A549 (cell line): Measurements from ENCODE around the gene SLCO4A1. TPM values are rescaled to one million over a fixed set of nuclear protein-coding genes. Genes with fewer than 3 reads are reported as not detected.

Experiments used
- ATAC-seq, 2 experiments: fragments of 200-7000 bp in 1 of 2; fragments of >200 bp in 1 of 2; cut with Nextera tagmentation in 1 of 2; cut with Tn5 transposase in 1 of 2; 3 replicates each; pipeline versions ENCODE4 v1.8.0 to v1.9.1; 2018 to 2020; ENCODE audit warnings: mild to moderate bottlenecking in 1 of 2, moderate library complexity in 1 of 2
- CTCF ChIA-PET: fragments of 300-600 bp; sonication (Branson Sonifier 250); formaldehyde crosslinking; extraction: SDS; loops from one replicate; lab custom pipeline; 2021; ENCODE audit warnings: antibody characterized with exemption, inconsistent platforms; lab: Yijun Ruan, JAX
- POLR2A ChIA-PET: fragments of 350-600 bp; formaldehyde crosslinking; extraction: SDS; loops from one replicate; lab custom pipeline; 2021; ENCODE audit warnings: antibody characterized with exemption, inconsistent platforms; lab: Yijun Ruan, JAX
- DNase-seq, 2 experiments: peaks; one replicate each; pipeline versions ENCODE4 v3.0.0 to v3.0.0-alpha.2; 2011 to 2016; ENCODE audit warnings: low read depth in 1 of 2, low spot score in 1 of 2
- FAIRE-seq: peaks from 2 replicates; lab custom pipeline; 2011; peaks lifted over from hg19 to GRCh38; lab: Jason Lieb, UNC
- H3K27ac ChIP-seq, 2 experiments: fragments of >200 bp; sonication (Bioruptor Twin); formaldehyde crosslinking; 3 replicates each; pipeline ENCODE4 v1.5.1; 2016 to 2017
- H3K4me1 ChIP-seq: fragments of >200 bp; sonication (Bioruptor Twin); formaldehyde crosslinking; 3 replicates; pipeline ENCODE4 v1.6.1; 2016
- H3K4me2 ChIP-seq: fragments of >200 bp; sonication (Bioruptor Twin); formaldehyde crosslinking; 3 replicates; pipeline ENCODE4 v1.6.1; 2016
- H3K4me3 ChIP-seq: fragments of >200 bp; sonication (Bioruptor Twin); formaldehyde crosslinking; 3 replicates; pipeline ENCODE4 v1.5.1; 2016
- H3K9me3 ChIP-seq: fragments of >200 bp; sonication (Bioruptor Twin); formaldehyde crosslinking; 3 replicates; pipeline ENCODE4 v1.6.1; 2016
- CBX8 ChIP-seq: fragments of 200-600 bp; sonication (generic); IDR thresholded peaks from 2 replicates; pipeline ENCODE4 v1.6.1; 2016
- CHD4 ChIP-seq: fragments of 200-600 bp; sonication (generic); IDR thresholded peaks from 2 replicates; pipeline ENCODE4 v1.6.1; 2016; ENCODE audit warnings: antibody characterized with exemption, mild to moderate bottlenecking, borderline replicate concordance
- CTCF ChIP-seq: fragments of >200 bp; sonication (Bioruptor Twin); formaldehyde crosslinking; IDR thresholded peaks from 3 replicates; pipeline ENCODE4 v1.5.1; 2016
- EHF ChIP-seq: fragments of 250-450 bp; sonication (Bioruptor Pico); IDR thresholded peaks from 2 replicates; pipeline ENCODE4 v1.5.0; 2020; ENCODE audit warnings: mild to moderate bottlenecking
- ELK1 ChIP-seq: fragments of 150-350 bp; IDR thresholded peaks from 2 replicates; pipeline ENCODE4 v1.6.1; 2014; ENCODE audit warnings: low read depth, mild to moderate bottlenecking, low read length
- EP300 ChIP-seq, 2 experiments: fragments of >200 bp; sonication (Bioruptor Twin); formaldehyde crosslinking; IDR thresholded peaks; 2 replicates in 1 of 2; 3 replicates in 1 of 2; pipeline ENCODE4 v1.6.1; 2016 to 2017
- FOXS1 ChIP-seq: fragments of 250-450 bp; sonication (Bioruptor Pico); IDR thresholded peaks from 2 replicates; pipeline ENCODE4 v1.5.0; 2020; ENCODE audit warnings: mild to moderate bottlenecking, moderate library complexity
- HDAC2 ChIP-seq: fragments of 200-600 bp; sonication (generic); IDR thresholded peaks from 2 replicates; pipeline ENCODE4 v1.6.1; 2016
- HEYL ChIP-seq: fragments of 250-450 bp; sonication (Bioruptor Pico); IDR thresholded peaks from 2 replicates; pipeline ENCODE4 v1.8.0; 2021; ENCODE audit warnings: mild to moderate bottlenecking, moderate library complexity
- HOXA7 ChIP-seq: fragments of 250-450 bp; sonication (Bioruptor Pico); IDR thresholded peaks from 2 replicates; pipeline ENCODE4 v1.5.0; 2020; ENCODE audit warnings: mild to moderate bottlenecking, moderate library complexity
- JUN ChIP-seq, 2 experiments: fragments of >200 bp; sonication (Bioruptor Twin); formaldehyde crosslinking; IDR thresholded peaks; 2 replicates in 1 of 2; 3 replicates in 1 of 2; pipeline ENCODE4 v1.6.1; 2016 to 2017
- KDM1A ChIP-seq: fragments of 200-600 bp; sonication (generic); IDR thresholded peaks from 2 replicates; pipeline ENCODE4 v1.6.1; 2016; ENCODE audit warnings: low read depth, mild to moderate bottlenecking
- MAFK ChIP-seq: fragments of 450-650 bp; IDR thresholded peaks from 2 replicates; pipeline ENCODE4 v1.6.1; 2014; ENCODE audit not compliant: partially characterized antibody
- MAX ChIP-seq: IDR thresholded peaks from 2 replicates; pipeline ENCODE4 v1.6.1; 2012
- NFE2L2 ChIP-seq: fragments of 150-350 bp; conservative IDR thresholded peaks from 2 replicates; pipeline ENCODE4 v1.6.1; 2014; ENCODE audit warnings: low read length
- POLR2AphosphoS2 ChIP-seq: conservative IDR thresholded peaks from 2 replicates; pipeline ENCODE4 v1.6.1; 2012; ENCODE audit warnings: low read length, improper control_type of control experiment, inconsistent platforms
- RAD21 ChIP-seq, 2 experiments: fragments of >200 bp in 1 of 2; sonication (Bioruptor Twin) in 1 of 2; formaldehyde crosslinking in 1 of 2; IDR thresholded peaks in 1 of 2; conservative IDR thresholded peaks in 1 of 2; 2 replicates in 1 of 2; 3 replicates in 1 of 2; pipeline ENCODE4 v1.6.1; 2012 to 2018; ENCODE audit warnings: inconsistent platforms in 1 of 2
- RARB ChIP-seq: fragments of 250-450 bp; sonication (Bioruptor Pico); IDR thresholded peaks from 2 replicates; pipeline ENCODE4 v1.8.0; 2021; ENCODE audit warnings: mild to moderate bottlenecking, moderate library complexity
- RCOR1 ChIP-seq: fragments of 150-350 bp; IDR thresholded peaks from 2 replicates; pipeline ENCODE4 v1.6.1; 2014; ENCODE audit warnings: antibody characterized with exemption, low read length, low read depth
- REST ChIP-seq: fragments of 200-600 bp; sonication (generic); IDR thresholded peaks from 2 replicates; pipeline ENCODE4 v1.6.1; 2016; ENCODE audit warnings: antibody characterized with exemption, mild to moderate bottlenecking, moderate library complexity
- RFX5 ChIP-seq: fragments of 450-650 bp; IDR thresholded peaks from 2 replicates; pipeline ENCODE4 v1.7.1; 2014; ENCODE audit warnings: antibody characterized with exemption, mild to moderate bottlenecking, moderate library complexity
- SREBF2 ChIP-seq: fragments of 450-650 bp; IDR thresholded peaks from 2 replicates; pipeline ENCODE4 v1.6.1; 2014; ENCODE audit warnings: mild to moderate bottlenecking, moderate library complexity
- TFCP2L1 ChIP-seq: fragments of 250-450 bp; sonication (Bioruptor Pico); IDR thresholded peaks from 2 replicates; pipeline ENCODE4 v1.5.0; 2021; ENCODE audit warnings: mild to moderate bottlenecking
- ZC3H11A ChIP-seq: fragments of 450-650 bp; IDR thresholded peaks from 2 replicates; pipeline ENCODE4 v1.6.1; 2014; ENCODE audit warnings: antibody characterized with exemption, mild to moderate bottlenecking
- ZNF302 ChIP-seq: fragments of 250-450 bp; sonication (Bioruptor Pico); IDR thresholded peaks from 2 replicates; pipeline ENCODE4 v1.9.0; 2021; ENCODE audit warnings: inconsistent platforms, mild to moderate bottlenecking, moderate library complexity
- WGBS: methylation state at CpG from one replicate; pipeline ENCODE4 v1.1.6; 2017; ENCODE audit errors: missing lambda C conversion rate; 5-methylcytosine and 5-hydroxymethylcytosine counted together
- polyA plus RNA-seq, 4 experiments: library from polyadenylated mRNA; depleted of rRNA in 3 of 4; stranded (reverse); fragments of >200 nt; fragmentation: RNase III in 1 of 4; extraction: RNeasy Plus Mini Kit Qiagen cat#74134 plus additional on column Dnase treatment in 1 of 4; gene quantifications; 2 replicates in 3 of 4; 3 replicates in 1 of 4; pipeline ENCODE4 v1.2.3, GENCODE V29; 2011 to 2017

Gene SLCO4A1
- polyA plus RNA-seq, 2 of the 4 experiments (the other 2 are of a cell fraction) = 1.3 to 11.2 TPM

GRCh38 chr20:62642666-62643520 is 590 bp downstream of the SLCO4A1 start:
- DNase-seq (peak in 1 of 2 experiments; percentile 40), ATAC-seq (peak; percentile 27 to 40; a peak in 5 of 6 replicates), FAIRE-seq (no peak)
- Histone ChIP-seq H3K9me3 (no peaks in the 10 kb centered on the region), H3K4me1 (0 out of 3 replicates have a peak, but pooled peaks cover 5% of the 10 kb centered on the region), H3K27ac (peak overlapping the region; percentile 73 to 90), H3K4me2 (peak overlapping the region; percentile 92), H3K4me3 (peak overlapping the region; percentile 76)
- 3% methylated on average over 26 of the region's 84 CpGs for WGBS
- TF ChIP-seq ZNF302 (CRISPR knock-in tag) (no peak), MAFK (no peak), HDAC2 (0 out of 2 replicates have a peak, but pooled peaks have one; percentile 24)
- CTCF ChIA-PET = interaction anchor here (0.7 to 2.5 kb wide), 10 partner anchors 9 to 315 kb away, joined by 3 to 15 read pairs (median 4); no protein-coding TSS in a partner anchor
- POLR2A ChIA-PET = no interaction called here

- DNase-seq (no peak), FAIRE-seq (no peak), ATAC-seq (no peak)
- no peaks in the 10 kb centered on the region for H3K9me3 ChIP-seq
- CTCF ChIA-PET = interaction anchor here (1.1 to 2.5 kb wide), 7 partner anchors 10 to 234 kb away, joined by 3 to 15 read pairs (median 3); no protein-coding TSS in a partner anchor
- WGBS = 93% methylated on average over 14 of the region's 14 CpGs
- TF ChIP-seq RFX5 (no peak), TFCP2L1 (CRISPR knock-in tag) (no peak), RAD21 (conservative IDR thresholded peaks at IDR 0.05 in 1 of 2, IDR thresholded peaks at IDR 0.05 in 1 of 2) (no peak), HEYL (no peak), EHF (CRISPR knock-in tag) (no peak), HOXA7 (CRISPR knock-in tag) (no peak), POLR2AphosphoS2 (no peak), EP300 (IDR thresholded peaks at IDR 0.05) (no peak), RARB (CRISPR knock-in tag) (no peak), ELK1 (no peak), FOXS1 (CRISPR knock-in tag) (no peak), RCOR1 (no peak), CHD4 (no peak), JUN (IDR thresholded peaks at IDR 0.05) (no peak), ZC3H11A (no peak), CBX8 (no peak)
- H3K4me1 ChIP-seq = 0 out of 3 replicates have a peak, but pooled peaks cover 5% of the 10 kb centered on the region
- no peak overlapping the region; the same call in 2 of the 3 replicates for H3K4me3 ChIP-seq
- POLR2A ChIA-PET = no interaction called here
- no peak overlapping the region for H3K27ac ChIP-seq
- peak overlapping the region; percentile 92 for H3K4me2 ChIP-seq
Measured at GRCh38 chr20:62643521-62644043, 1.3 kb downstream of the SLCO4A1 start.

- Histone ChIP-seq H3K4me1 (0 out of 3 replicates have a peak, but pooled peaks cover 5% of the 10 kb centered on the region), H3K27ac (no peak overlapping the region), H3K4me2 (no peak overlapping the region), H3K9me3 (no peaks in the 10 kb centered on the region), H3K4me3 (no peak overlapping the region)
- FAIRE-seq (no peak), DNase-seq (no peak), ATAC-seq (no peak)
- 93% methylated on average over 23 of the region's 23 CpGs for WGBS
- POLR2A ChIA-PET = no interaction called here
- CTCF ChIA-PET = interaction anchor here (1.1 to 2.5 kb wide), 8 partner anchors 11 to 234 kb away, joined by 3 to 15 read pairs (median 3); no protein-coding TSS in a partner anchor
- TF ChIP-seq CTCF = no peak
- TF ChIP-seq SREBF2 = no peak
- TF ChIP-seq RARB (CRISPR knock-in tag) = no peak
- TF ChIP-seq HEYL = no peak
- no peak for TF ChIP-seq MAX
- TF ChIP-seq KDM1A = no peak
- no peak for TF ChIP-seq REST
- no peak for TF ChIP-seq NFE2L2
Measured at GRCh38 chr20:62644044-62644795, 1.9 kb downstream of the SLCO4A1 start.
